Stimulated activated naive CD8-positive, alpha-beta T cell treated with anti-CD3 and anti-CD28 coated beads, Interleukin-15, Interleukin-2, amounts not matched to agents 100 U/mL and 50 U/mL, for 24 hours (primary cell): ENCODE measurements around the gene RGCC.
"Not testable (repeated sequence)": the region's sequence is repeated elsewhere in the genome, so short reads cannot be mapped to it uniquely, and the experiment has no call there.

Experiments used
- ATAC-seq: fragments of 150-1000 bp; cut with Tn5 transposase; one replicate; pipeline ENCODE4 v1.10.0; 2021
- DNase-seq: peaks from one replicate; pipeline ENCODE4 v3.0.0; 2021

Gene RGCC

GRCh38 chr13:41456768-41457588 is at the start of gene RGCC:
RGCC (plus strand) TSS chr13:41457550; CDS start chr13:41457708, 158 bp downstream.
- ATAC-seq (peak; percentile 80), DNase-seq (peak; percentile 98)

DNA sequence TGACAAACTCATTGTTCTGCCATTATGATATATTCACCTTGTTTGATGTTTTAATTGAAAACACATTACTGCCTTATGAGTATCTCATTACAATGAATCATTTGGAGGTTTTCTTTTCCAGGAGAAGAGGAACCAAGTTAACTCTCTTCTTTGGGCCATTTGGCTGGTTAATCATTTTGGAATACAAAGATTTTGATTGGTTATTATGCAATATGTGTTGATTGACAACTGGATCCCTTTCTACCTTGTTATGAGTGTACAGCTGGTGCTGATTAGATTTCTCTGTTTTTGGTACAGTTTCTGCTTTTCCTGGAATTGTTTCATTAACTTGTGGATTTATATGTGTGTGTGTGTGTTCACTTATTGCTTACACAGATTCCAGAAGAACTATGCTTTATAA is 49.2 kb upstream of the RGCC start:
- DNase-seq (no peak), ATAC-seq (no peak)

- ATAC-seq = no peak
- DNase-seq = no peak
Observed at GRCh38 chr13:41408746-41409145, 48.6 kb upstream of the RGCC start.

- no peak for ATAC-seq
- no peak for DNase-seq
Observed at GRCh38 chr13:41409611-41410010, 47.7 kb upstream of the RGCC start.

DNA sequence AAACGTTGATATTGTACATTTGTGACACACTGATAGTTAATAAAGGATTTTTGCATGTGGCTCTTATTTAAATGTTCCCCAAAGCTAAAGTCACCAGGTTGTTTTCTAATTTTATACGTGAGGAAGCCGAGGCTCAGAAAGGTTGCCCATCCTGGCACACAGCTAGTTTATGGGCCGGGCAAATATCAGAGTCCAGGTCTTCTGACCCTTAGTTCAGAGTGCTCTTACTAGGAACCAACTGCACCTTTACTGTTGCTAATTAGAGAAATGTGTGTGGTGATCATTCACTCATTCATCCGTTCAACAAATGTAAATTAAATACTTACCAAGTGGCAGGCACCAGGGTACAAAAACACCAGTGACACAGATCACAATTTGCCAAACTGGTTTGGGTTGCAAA is 46.3 kb upstream of the RGCC start:
- DNase-seq = no peak
- no peak for ATAC-seq

DNA sequence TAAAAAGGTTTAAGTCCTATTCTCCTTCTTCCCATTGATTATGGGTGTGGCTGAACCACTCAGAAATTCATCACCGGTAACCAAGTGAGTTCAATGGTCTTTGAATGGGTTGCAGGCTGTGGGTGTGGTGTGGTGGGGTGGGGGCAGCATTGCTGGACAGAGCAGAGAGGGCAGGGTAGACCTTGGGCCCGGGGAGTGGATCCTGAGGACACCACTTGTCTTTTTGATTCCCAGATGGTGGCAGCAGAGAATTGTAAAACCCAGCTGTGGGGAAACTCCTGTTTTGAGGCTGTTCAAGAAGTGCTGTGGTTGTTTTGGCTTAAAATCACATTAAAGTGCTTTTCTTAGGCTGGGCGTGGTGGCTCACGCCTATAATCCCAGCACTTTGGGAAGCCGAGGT is 45.8 kb upstream of the RGCC start:
- peak; percentile 59 for ATAC-seq
- DNase-seq = peak; percentile 12

- no peak for ATAC-seq
- no peak for DNase-seq
Observed at GRCh38 chr13:41413872-41414271, 43.5 kb upstream of the RGCC start.

GRCh38 chr13:41416276-41416675 is 41.1 kb upstream of the RGCC start:
- ATAC-seq (no peak), DNase-seq (no peak)

DNA sequence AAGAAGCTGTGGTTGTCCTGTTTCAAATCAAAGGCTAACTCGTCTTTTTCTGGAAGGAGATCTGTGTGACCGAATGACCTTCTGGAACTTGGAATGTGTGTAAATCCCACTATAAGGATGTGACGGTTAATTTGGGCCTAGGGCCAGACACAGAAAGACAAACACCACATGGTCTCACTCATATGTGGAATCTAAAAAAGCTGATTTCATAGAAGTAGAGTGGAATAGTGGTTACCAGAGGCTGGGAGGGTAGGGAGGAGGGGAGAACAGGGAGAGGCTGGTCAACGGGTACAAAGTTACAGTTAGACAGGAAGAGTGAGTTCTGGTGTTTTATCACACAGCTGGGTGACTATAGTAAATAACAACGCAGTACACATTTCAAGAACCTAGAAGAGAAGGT is 39.3 kb upstream of the RGCC start:
- ATAC-seq (no peak), DNase-seq (no peak)

GRCh38 chr13:41418731-41419130 is 38.6 kb upstream of the RGCC start:
- no peak for DNase-seq
- ATAC-seq = no peak

DNA sequence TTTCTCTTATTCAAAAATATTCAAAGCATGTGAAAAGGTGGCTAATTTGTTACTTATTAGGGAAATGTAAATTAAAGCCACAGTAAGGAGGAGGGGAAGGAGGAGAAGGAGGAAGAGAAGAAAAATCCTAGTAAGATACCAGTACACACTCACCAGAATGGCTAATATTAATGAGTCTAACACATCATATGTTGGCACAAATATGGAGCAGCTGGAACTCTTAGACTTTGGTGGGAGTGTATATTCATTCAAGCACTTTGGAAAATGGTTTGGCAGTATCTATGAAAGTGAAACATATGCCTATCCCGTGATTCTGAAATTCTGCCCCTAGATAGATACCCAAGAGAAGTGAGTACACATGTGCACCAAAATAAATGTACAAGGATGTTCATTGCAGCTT is 38.1 kb upstream of the RGCC start:
- no peak for DNase-seq
- ATAC-seq = no peak

GRCh38 chr13:41420146-41420545 is 37.2 kb upstream of the RGCC start:
- ATAC-seq (no peak), DNase-seq (no peak)

DNA sequence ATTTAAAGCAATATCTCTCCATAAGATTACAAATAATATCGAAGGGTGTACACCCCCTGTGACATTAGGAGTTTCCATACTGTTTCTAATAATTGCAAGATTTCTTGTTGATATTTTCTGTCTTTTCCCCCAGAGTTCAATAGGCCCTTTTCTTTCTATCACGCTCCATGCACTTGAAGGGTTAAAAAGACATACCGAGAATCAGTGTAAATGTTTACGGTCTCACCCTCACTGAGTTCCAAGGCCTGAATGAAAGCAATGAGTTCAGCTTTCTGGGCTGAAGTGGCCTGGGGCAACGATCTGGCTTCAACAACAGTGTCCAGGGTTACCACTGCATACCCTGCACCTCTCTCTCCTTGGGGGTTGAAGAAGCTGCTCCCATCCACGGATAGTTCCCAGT is 36.0 kb upstream of the RGCC start:
- not testable (repeated sequence) for ATAC-seq, DNase-seq

DNA sequence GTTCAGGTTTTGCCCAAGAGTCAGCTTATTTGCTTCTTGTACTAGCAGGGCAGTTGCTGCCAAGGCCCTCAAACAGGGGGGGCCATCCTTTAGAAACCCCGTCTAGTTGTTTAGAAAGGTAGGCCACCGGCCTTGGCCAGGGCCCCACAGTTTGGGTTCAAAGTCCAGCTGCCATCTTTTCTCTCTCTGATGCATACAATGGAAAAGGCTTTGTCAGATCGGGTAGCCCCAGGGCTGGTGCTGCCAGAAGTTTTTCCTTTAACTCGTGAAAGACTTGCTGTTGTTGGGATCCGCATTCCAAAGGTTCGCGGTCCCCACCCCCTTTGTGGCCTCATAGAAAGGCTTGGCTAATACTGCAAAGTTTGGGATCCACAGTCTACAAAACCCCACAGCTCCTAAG is 35.4 kb upstream of the RGCC start:
- DNase-seq, ATAC-seq: not testable (repeated sequence)

- DNase-seq, ATAC-seq: not testable (repeated sequence)
Observed at GRCh38 chr13:41423259-41423658, 34.1 kb upstream of the RGCC start.

DNA sequence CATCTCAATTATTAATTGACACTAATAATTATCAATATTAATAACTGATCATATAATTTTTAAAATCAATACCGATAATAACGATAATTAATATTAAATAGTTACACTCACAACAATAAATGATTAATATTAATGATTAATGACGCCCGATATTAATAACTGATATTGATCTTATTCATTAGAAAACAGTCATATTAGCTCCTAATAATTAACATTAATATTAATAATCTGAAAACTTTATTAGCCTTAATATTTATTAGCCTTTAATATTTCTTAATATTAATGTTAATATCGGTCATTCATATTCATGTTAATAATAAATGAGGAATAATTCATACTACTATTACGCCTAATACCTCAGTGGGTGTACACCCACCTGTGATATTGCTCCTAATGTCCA is 32.7 kb upstream of the RGCC start:
- ATAC-seq, DNase-seq: not testable (repeated sequence)

GRCh38 chr13:41426047-41426446 is 31.3 kb upstream of the RGCC start:
- peak; percentile 46 for ATAC-seq

GRCh38 chr13:41427666-41428065 is 29.7 kb upstream of the RGCC start:
- DNase-seq (no peak), ATAC-seq (no peak)

More at GRCh38 chr13:41426047-41426446, 31.3 kb upstream of the RGCC start:
- no peak for DNase-seq

GRCh38 chr13:41428155-41428554 is 29.2 kb upstream of the RGCC start:
- ATAC-seq = peak; percentile 79
- DNase-seq = peak; percentile 43

DNA sequence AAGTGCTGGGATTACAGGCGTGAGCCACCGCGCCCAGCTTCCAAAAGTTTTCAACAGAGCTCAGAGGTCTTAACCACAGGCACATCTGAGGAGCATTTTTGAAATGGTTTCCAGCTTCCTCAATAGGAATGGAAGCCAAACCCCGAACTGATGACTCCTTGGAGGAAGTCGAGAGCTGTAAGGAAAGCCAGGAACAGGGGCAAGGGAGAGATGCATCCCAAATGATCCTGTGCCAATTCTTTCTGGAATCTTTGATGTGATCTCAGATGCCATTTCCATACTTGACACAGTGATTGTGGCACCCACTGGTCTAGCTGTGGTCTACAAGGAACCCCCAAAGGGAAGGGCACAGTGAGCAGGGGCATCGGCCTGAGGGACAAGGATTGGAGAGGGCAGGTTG is 23.3 kb upstream of the RGCC start:
- not testable (repeated sequence) for ATAC-seq, DNase-seq

- ATAC-seq (no peak), DNase-seq (no peak)
Observed at GRCh38 chr13:41434831-41435520, 22.4 kb upstream of the RGCC start.

DNA sequence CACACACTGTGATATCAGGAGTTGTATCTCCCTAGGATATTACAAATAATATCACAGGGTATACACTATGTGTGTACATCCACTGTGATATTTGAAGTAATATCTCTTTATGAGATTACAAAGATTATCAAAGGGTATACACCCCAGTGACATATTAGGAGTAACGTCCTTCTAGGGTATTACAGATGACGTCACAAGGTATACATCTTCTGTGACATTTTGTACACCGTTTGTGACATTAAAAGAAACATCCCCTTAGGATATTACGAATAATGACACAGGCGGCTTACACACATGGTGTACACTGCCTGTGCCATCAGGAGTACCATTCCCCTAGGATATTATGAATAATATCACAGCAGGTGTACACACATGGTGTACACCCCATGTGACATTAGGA is 13.4 kb upstream of the RGCC start:
- DNase-seq = no peak
- ATAC-seq = no peak

DNA sequence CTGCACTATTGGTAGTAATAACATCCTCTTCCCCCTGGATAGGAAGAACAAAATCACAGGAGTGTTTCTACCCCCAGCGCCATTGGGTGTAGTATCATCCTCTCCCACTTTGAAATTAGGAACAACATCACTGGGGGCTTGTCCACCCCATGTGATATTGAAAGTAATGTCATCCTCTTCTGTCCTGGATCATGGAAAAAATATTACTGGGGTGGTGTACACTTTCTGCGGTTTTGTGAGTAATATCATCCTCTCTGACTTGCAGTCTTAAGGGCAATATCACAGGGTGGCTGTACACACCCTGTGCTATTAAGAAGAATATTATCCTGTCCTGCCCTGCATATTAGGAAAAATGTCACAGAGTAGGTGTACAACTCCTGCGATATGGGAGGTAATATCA is 4.9 kb upstream of the RGCC start:
- DNase-seq (no peak), ATAC-seq (peak; percentile 39)

DNA sequence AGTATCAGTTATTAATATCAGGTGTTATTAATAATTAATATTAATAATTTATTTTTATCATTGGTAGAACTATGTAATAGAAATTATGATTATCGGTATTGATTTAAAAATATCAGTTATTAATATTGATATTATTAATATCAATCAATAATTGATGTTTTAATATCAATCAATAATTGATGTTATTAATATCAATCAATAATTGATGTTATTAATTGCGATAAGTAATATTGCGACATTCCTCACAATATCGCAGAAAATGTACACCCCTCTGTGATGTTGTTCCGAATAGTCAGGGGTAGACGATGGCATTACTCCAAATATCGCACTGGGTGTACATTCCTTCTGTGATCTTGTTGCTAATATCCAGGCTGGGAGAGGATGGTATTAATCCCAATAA is 3.7 kb upstream of the RGCC start:
- ATAC-seq (no peak), DNase-seq (no peak)
